Activated naive CD8-positive, alpha-beta T cell treated with anti-CD3 and anti-CD28 coated beads, Interleukin-2, amount 10 ng/mL, durations not matched to agents 7 days and 5 days (primary cell): Measurements from ENCODE around the gene ADPGK. TPM values are rescaled to one million over a fixed set of nuclear protein-coding genes. Genes with fewer than 3 reads are reported as not detected.

Experiments used
- ATAC-seq: fragments of 150-1000 bp; cut with Tn5 transposase; one replicate; pipeline ENCODE4 v1.10.0; 2021; ENCODE audit warnings: low read depth, moderate library complexity
- POLR2A ChIA-PET: fragments of 350-600 bp; sonication (Branson Sonifier 250); formaldehyde crosslinking; loops from one replicate; lab custom pipeline; 2021; ENCODE audit warnings: antibody characterized with exemption; lab: Charles Lee
- DNase-seq: peaks from one replicate; pipeline ENCODE4 v3.0.0; 2021
- H3K27ac Mint-ChIP-seq: one replicate; pipeline ENCODE4 v1.8.0; 2022; ENCODE audit warnings: mild to moderate bottlenecking, mixed read lengths
- H3K27me3 Mint-ChIP-seq: one replicate; pipeline ENCODE4 v1.8.0; 2022; ENCODE audit warnings: mild to moderate bottlenecking, moderate library complexity, mixed read lengths
- H3K36me3 Mint-ChIP-seq: one replicate; pipeline ENCODE4 v1.8.0; 2021; ENCODE audit warnings: mild to moderate bottlenecking, mixed read lengths
- H3K4me1 Mint-ChIP-seq: one replicate; pipeline ENCODE4 v1.8.0; 2021; ENCODE audit warnings: mixed read lengths
- H3K4me3 Mint-ChIP-seq: one replicate; pipeline ENCODE4 v1.8.0; 2022; ENCODE audit warnings: mild to moderate bottlenecking, moderate library complexity, mixed read lengths
- H3K9me3 Mint-ChIP-seq: one replicate; pipeline ENCODE4 v1.8.0; 2021; ENCODE audit warnings: mixed read lengths
- total RNA-seq, 2 experiments: library from RNA; stranded (reverse); gene quantifications; one replicate each; pipeline ENCODE4 v1.2.3, GENCODE V29; 2021

ADPGK gene
- total RNA-seq, 2 experiments from 2014 or later: 76.1 to 79.2 TPM

- POLR2A ChIA-PET: no interaction called here
- Mint-ChIP-seq H3K4me1 (peaks cover 4% of the 10 kb centered on the region), H3K9me3 (no peaks in the 10 kb centered on the region), H3K27me3 (peaks cover 37% of the 10 kb centered on the region), H3K4me3 (no peak overlapping the region), H3K27ac (no peak overlapping the region), H3K36me3 (peaks cover 2% of the 10 kb centered on the region)
- ATAC-seq: no peak
- DNase-seq: no peak
These were observed 17.4 kb upstream of the ADPGK start for GRCh38 chr15:72800833-72801481.

DNA sequence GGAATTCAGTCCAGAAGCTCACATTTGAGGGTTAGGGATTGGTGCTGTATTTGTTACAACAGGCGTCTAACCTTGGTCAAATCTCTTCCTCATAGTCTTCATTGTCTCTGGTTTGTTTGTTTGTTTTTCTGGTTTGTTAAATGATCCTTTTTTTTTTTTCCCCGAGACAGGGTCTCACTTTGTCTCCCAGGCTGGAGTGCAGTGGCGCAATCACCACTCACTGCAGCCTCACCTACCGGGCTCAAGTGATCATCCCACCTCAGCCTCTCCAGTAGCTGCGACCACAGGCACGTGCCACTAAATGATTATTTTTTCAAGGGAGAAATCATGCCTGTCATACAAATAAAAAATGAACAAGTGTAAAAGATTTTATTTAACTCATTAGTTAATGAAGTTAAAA, 14.3 kb upstream of the ADPGK start:
- H3K27me3 Mint-ChIP-seq: peaks cover 51% of the 10 kb centered on the region
- H3K4me3 Mint-ChIP-seq: peak overlapping the region; percentile 28
- no peak for ATAC-seq
- H3K27ac Mint-ChIP-seq: no peak overlapping the region
- H3K4me1 Mint-ChIP-seq: peaks cover 7% of the 10 kb centered on the region
- peaks cover 2% of the 10 kb centered on the region for H3K36me3 Mint-ChIP-seq
- H3K9me3 Mint-ChIP-seq: no peaks in the 10 kb centered on the region
- no peak for DNase-seq
- POLR2A ChIA-PET: no interaction called here

- H3K27ac Mint-ChIP-seq: no peak overlapping the region
- POLR2A ChIA-PET: no interaction called here
- peak overlapping the region; percentile 71 for H3K4me3 Mint-ChIP-seq
- H3K27me3 Mint-ChIP-seq: peaks cover 52% of the 10 kb centered on the region
- H3K36me3 Mint-ChIP-seq: peaks cover 2% of the 10 kb centered on the region
- no peaks in the 10 kb centered on the region for H3K9me3 Mint-ChIP-seq
- no peak for DNase-seq
- peaks cover 7% of the 10 kb centered on the region for H3K4me1 Mint-ChIP-seq
- no peak for ATAC-seq
These were observed 13.8 kb upstream of the ADPGK start for GRCh38 chr15:72797338-72797689.

- Mint-ChIP-seq H3K27ac (no peak overlapping the region), H3K9me3 (no peaks in the 10 kb centered on the region), H3K27me3 (peaks cover 53% of the 10 kb centered on the region), H3K4me3 (peak overlapping the region; percentile 83), H3K36me3 (peaks cover 2% of the 10 kb centered on the region), H3K4me1 (peaks cover 7% of the 10 kb centered on the region)
- ATAC-seq (peak; percentile 80), DNase-seq (peak; percentile 64)
- POLR2A ChIA-PET: no interaction called here
These were observed 13.2 kb upstream of the ADPGK start for GRCh38 chr15:72796515-72797337.

GRCh38 chr15:72796210-72796514, 12.6 kb upstream of the ADPGK start:
- H3K36me3 Mint-ChIP-seq: peaks cover 2% of the 10 kb centered on the region
- peak overlapping the region; percentile 83 for H3K4me3 Mint-ChIP-seq
- H3K27me3 Mint-ChIP-seq: peaks cover 51% of the 10 kb centered on the region
- H3K4me1 Mint-ChIP-seq: peaks cover 7% of the 10 kb centered on the region
- no peak overlapping the region for H3K27ac Mint-ChIP-seq
- H3K9me3 Mint-ChIP-seq: no peaks in the 10 kb centered on the region
- DNase-seq (no peak), ATAC-seq (no peak)
- POLR2A ChIA-PET: no interaction called here

DNA sequence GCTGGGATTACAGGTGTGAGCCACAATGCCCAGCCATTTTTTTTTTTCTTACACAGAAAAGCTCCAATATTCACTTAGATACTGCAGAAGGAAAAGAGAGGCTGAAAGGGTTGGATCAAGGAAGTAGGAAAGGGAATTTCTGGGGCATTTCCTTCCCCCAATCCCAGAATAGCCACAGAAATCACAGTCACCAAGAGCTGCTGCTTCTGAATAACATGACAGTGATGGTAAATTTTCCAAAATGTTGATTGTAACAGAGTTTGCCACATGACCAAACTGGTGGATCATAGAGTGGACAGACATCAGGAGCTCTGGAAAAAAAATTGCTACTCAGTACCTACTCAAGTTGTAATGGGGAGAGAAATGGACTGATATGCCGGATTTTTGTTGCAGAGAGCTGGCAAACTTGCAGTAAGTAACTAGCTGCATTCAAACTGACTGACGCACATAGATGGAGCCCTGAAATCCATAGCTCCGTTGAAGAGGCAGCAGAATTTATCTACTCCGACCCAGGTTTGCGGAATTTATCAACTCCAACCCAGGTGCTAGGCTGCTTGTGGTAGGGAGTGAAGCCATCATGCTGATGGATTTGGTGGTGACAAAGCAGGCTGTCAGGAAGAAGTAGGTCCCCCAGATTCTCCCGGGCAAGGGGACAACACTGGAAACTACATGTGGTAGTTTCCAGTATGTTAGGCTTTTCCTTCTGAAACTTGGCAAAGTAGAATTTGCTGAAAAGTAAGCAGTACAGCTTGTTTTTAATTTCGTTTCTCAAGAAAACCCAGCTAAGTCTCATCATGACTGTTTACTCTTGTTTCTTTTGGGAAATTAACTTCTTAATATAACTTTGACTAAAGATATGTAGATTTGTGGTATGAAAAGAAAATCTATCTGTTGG, 10.5 kb upstream of the ADPGK start:
- no peak overlapping the region for H3K27ac Mint-ChIP-seq
- peaks cover 2% of the 10 kb centered on the region for H3K36me3 Mint-ChIP-seq
- DNase-seq (no peak), ATAC-seq (no peak)
- no peak overlapping the region for H3K4me3 Mint-ChIP-seq
- no peaks in the 10 kb centered on the region for H3K9me3 Mint-ChIP-seq
- peaks cover 7% of the 10 kb centered on the region for H3K4me1 Mint-ChIP-seq
- H3K27me3 Mint-ChIP-seq: peaks cover 37% of the 10 kb centered on the region
- POLR2A ChIA-PET: interaction anchor here (0.6 to 1.2 kb wide), 2 partner anchors 8 to 11 kb away, joined by 3 to 5 read pairs; partner anchors contain the start of gene ADPGK

DNA sequence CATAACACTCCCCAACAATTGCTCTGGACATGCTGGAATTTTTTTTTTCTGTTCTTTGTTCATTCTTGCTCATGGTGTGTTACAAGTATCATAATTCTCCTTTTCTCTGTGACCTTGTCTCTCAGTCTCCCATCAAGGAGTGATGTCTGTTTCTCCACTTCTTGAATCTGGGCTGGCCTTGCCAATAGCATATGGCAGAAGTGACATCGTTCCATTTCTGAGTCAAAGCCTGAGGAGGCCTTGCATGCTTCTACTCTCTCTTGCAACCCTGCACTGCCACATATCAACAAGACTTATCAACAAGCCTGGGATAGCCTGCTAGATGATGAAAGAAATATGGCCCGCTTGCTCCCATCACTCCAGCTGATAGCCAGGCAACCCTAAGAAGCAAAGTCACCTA, 8.9 kb upstream of the ADPGK start:
- H3K4me1 Mint-ChIP-seq: peaks cover 7% of the 10 kb centered on the region
- H3K36me3 Mint-ChIP-seq: peaks cover 2% of the 10 kb centered on the region
- H3K27me3 Mint-ChIP-seq: peaks cover 34% of the 10 kb centered on the region
- H3K4me3 Mint-ChIP-seq: no peak overlapping the region
- POLR2A ChIA-PET: no interaction called here
- H3K9me3 Mint-ChIP-seq: no peaks in the 10 kb centered on the region
- ATAC-seq (no peak), DNase-seq (no peak)
- no peak overlapping the region for H3K27ac Mint-ChIP-seq

- POLR2A ChIA-PET: no interaction called here
- Mint-ChIP-seq H3K9me3 (no peaks in the 10 kb centered on the region), H3K4me3 (no peak overlapping the region), H3K27me3 (peaks cover 23% of the 10 kb centered on the region), H3K4me1 (peaks cover 8% of the 10 kb centered on the region), H3K27ac (no peak overlapping the region), H3K36me3 (no peaks in the 10 kb centered on the region)
- DNase-seq (no peak), ATAC-seq (no peak)
These were observed 6.8 kb upstream of the ADPGK start for GRCh38 chr15:72790302-72790910.

GRCh38 chr15:72787526-72787925, 4.0 kb upstream of the ADPGK start:
- Mint-ChIP-seq H3K27me3 (peaks cover 10% of the 10 kb centered on the region), H3K4me1 (peaks cover 18% of the 10 kb centered on the region)

GRCh38 chr15:72786676-72787345, 3.3 kb upstream of the ADPGK start:
- H3K27ac Mint-ChIP-seq: no peak overlapping the region
- no peaks in the 10 kb centered on the region for H3K9me3 Mint-ChIP-seq
- H3K4me1 Mint-ChIP-seq: peaks cover 23% of the 10 kb centered on the region
- peaks cover 6% of the 10 kb centered on the region for H3K36me3 Mint-ChIP-seq
- H3K4me3 Mint-ChIP-seq: no peak overlapping the region
- DNase-seq (no peak), ATAC-seq (no peak)
- peaks cover 3% of the 10 kb centered on the region for H3K27me3 Mint-ChIP-seq
- POLR2A ChIA-PET: no interaction called here

More at GRCh38 chr15:72787526-72787925, 4.0 kb upstream of the ADPGK start:
- Mint-ChIP-seq H3K9me3 (no peaks in the 10 kb centered on the region), H3K36me3 (peaks cover 5% of the 10 kb centered on the region), H3K27ac (no peak overlapping the region), H3K4me3 (no peak overlapping the region)
- ATAC-seq (no peak), DNase-seq (no peak)
- POLR2A ChIA-PET: no interaction called here

- Mint-ChIP-seq H3K36me3 (peaks cover 11% of the 10 kb centered on the region), H3K4me3 (no peak overlapping the region), H3K4me1 (peaks cover 28% of the 10 kb centered on the region)
These were observed 2.7 kb upstream of the ADPGK start for GRCh38 chr15:72786242-72786641.

GRCh38 chr15:72785841-72786240, 2.3 kb upstream of the ADPGK start:
- Mint-ChIP-seq H3K27me3 (no peaks in the 10 kb centered on the region), H3K36me3 (peaks cover 15% of the 10 kb centered on the region), H3K27ac (no peak overlapping the region), H3K4me1 (peaks cover 32% of the 10 kb centered on the region), H3K9me3 (no peaks in the 10 kb centered on the region), H3K4me3 (no peak overlapping the region)
- POLR2A ChIA-PET: interaction anchor here (1.3 kb wide), 1 partner anchor 8 kb away, joined by 5 read pairs; no protein-coding TSS in a partner anchor
- no peak for DNase-seq
- ATAC-seq: no peak

More at GRCh38 chr15:72786242-72786641, 2.7 kb upstream of the ADPGK start:
- DNase-seq (no peak), ATAC-seq (no peak)
- Mint-ChIP-seq H3K27me3 (no peaks in the 10 kb centered on the region), H3K9me3 (no peaks in the 10 kb centered on the region), H3K27ac (no peak overlapping the region)
- POLR2A ChIA-PET: interaction anchor here (1.3 kb wide), 1 partner anchor 8 kb away, joined by 5 read pairs; no protein-coding TSS in a partner anchor
